HEK293 (cell line): ENCODE results near the gene ZNF26.
A peak's percentile ranks its signal among the peaks of the same experiment; 100 is the strongest.

Source experiments
- CTCF ChIA-PET: fragments of 350-600 bp; formaldehyde crosslinking; extraction: SDS; loops from one replicate; lab custom pipeline; 2021; ENCODE audit warnings: antibody characterized with exemption; lab: Yijun Ruan, JAX
- POLR2A ChIA-PET: fragments of 300-600 bp; formaldehyde crosslinking; extraction: SDS; loops from one replicate; lab custom pipeline; 2020; ENCODE audit warnings: antibody characterized with exemption, inconsistent platforms; lab: Yijun Ruan, JAX
- H3K27ac ChIP-seq: fragments of 200-500 bp; sonication (Bioruptor generic); 2 replicates; pipeline ENCODE4 v1.5.1; 2014; ENCODE audit warnings: low read depth, low read length, control low read depth, inconsistent platforms; ENCODE audit errors: extremely low read depth
- H3K36me3 ChIP-seq, 2 experiments: fragments of 200-500 bp in 1 of 2; sonication (Bioruptor generic) in 1 of 2; 1 replicate in 1 of 2; 2 replicates in 1 of 2; pipeline ENCODE4 v1.5.1; 2014 to 2017; ENCODE audit warnings: inconsistent platforms in 2 of 2, low read length in 2 of 2; ENCODE audit not compliant: control insufficient read depth in 2 of 2, insufficient read depth in 1 of 2
- H3K4me1 ChIP-seq: fragments of 200-500 bp; sonication (Bioruptor generic); 2 replicates; pipeline ENCODE4 v1.5.1; 2014; ENCODE audit warnings: mild to moderate bottlenecking, low read length, inconsistent platforms; ENCODE audit not compliant: control insufficient read depth, insufficient read depth
- H3K4me3 ChIP-seq: 2 replicates; pipeline ENCODE4 v1.5.1; 2011; ENCODE audit warnings: low read depth, mild to moderate bottlenecking, control low read depth, low read length, moderate library complexity
- H3K9me3 ChIP-seq: fragments of 200-500 bp; sonication (Bioruptor generic); 2 replicates; pipeline ENCODE4 v1.5.1; 2014; ENCODE audit warnings: low read depth, low read length, inconsistent platforms; ENCODE audit not compliant: control insufficient read depth, insufficient read depth
- KLF10 ChIP-seq: fragments of 450-650 bp; IDR thresholded peaks from 2 replicates; pipeline ENCODE4 v1.5.1; 2018; ENCODE audit warnings: missing biosample characterization, mild to moderate bottlenecking, missing genetic modification characterization
- SCRT2 ChIP-seq: fragments of 450-650 bp; formaldehyde crosslinking; IDR thresholded peaks from 2 replicates; pipeline ENCODE4 v1.5.1; 2016; ENCODE audit warnings: missing biosample characterization, missing genetic modification characterization
- SETDB1 ChIP-seq: IDR thresholded peaks from one replicate; pipeline ENCODE4 v1.6.1; 2017; ENCODE audit warnings: mild to moderate bottlenecking, low read length, moderate library complexity, mixed read lengths; ENCODE audit not compliant: insufficient read length
- TRIM28 ChIP-seq: IDR thresholded peaks from 2 replicates; pipeline ENCODE4 v1.6.1; 2011; ENCODE audit warnings: low read length, control low read depth, borderline replicate concordance
- ZNF132 ChIP-seq: fragments of 450-650 bp; formaldehyde crosslinking; IDR thresholded peaks from 2 replicates; pipeline ENCODE4 v1.5.1; 2017; ENCODE audit warnings: missing biosample characterization, missing genetic modification characterization, borderline replicate concordance
- ZNF184 ChIP-seq: fragments of 450-650 bp; IDR thresholded peaks from 2 replicates; pipeline ENCODE4 v1.5.1; 2018; ENCODE audit warnings: missing biosample characterization, mild to moderate bottlenecking, missing genetic modification characterization
- ZNF274 ChIP-seq, 2 experiments: fragments of 200-500 bp in 1 of 2; fragments of 450-650 bp in 1 of 2; sonication (Bioruptor generic) in 1 of 2; formaldehyde crosslinking in 1 of 2; IDR thresholded peaks; 2 replicates each; pipeline versions ENCODE4 v1.5.1 to v1.6.1; 2014 to 2016; ENCODE audit warnings: borderline replicate concordance in 1 of 2, inconsistent platforms in 1 of 2, low read length in 1 of 2, missing biosample characterization in 1 of 2, missing genetic modification characterization in 1 of 2
- ZNF510 ChIP-seq: fragments of 450-650 bp; formaldehyde crosslinking; IDR thresholded peaks from 2 replicates; pipeline ENCODE4 v1.5.1; 2018; ENCODE audit warnings: mild to moderate bottlenecking, missing genetic modification characterization, missing biosample characterization; ENCODE audit not compliant: insufficient replicate concordance
- ZNF626 ChIP-seq: fragments of 450-650 bp; sonication (Bioruptor Pico); formaldehyde crosslinking; IDR thresholded peaks from 2 replicates; pipeline ENCODE4 v1.5.1; 2018; ENCODE audit warnings: missing biosample characterization, missing genetic modification characterization, inconsistent platforms
- TF ChIP-seq, protein P1 (sequence below): fragments of 450-650 bp; formaldehyde crosslinking; IDR thresholded peaks from 2 replicates; pipeline ENCODE4 v1.5.0; 2017; ENCODE audit warnings: missing biosample characterization, missing genetic modification characterization, borderline replicate concordance
- TF ChIP-seq, protein P2 (sequence below): fragments of 450-650 bp; formaldehyde crosslinking; IDR thresholded peaks from 2 replicates; pipeline ENCODE4 v1.5.1; 2016; ENCODE audit warnings: missing biosample characterization, missing genetic modification characterization
- TF ChIP-seq, protein P3 (sequence below): fragments of 450-650 bp; formaldehyde crosslinking; conservative IDR thresholded peaks from 2 replicates; pipeline ENCODE4 v1.5.1; 2016; ENCODE audit warnings: low read depth, missing biosample characterization, missing genetic modification characterization

Gene ZNF26

DNA sequence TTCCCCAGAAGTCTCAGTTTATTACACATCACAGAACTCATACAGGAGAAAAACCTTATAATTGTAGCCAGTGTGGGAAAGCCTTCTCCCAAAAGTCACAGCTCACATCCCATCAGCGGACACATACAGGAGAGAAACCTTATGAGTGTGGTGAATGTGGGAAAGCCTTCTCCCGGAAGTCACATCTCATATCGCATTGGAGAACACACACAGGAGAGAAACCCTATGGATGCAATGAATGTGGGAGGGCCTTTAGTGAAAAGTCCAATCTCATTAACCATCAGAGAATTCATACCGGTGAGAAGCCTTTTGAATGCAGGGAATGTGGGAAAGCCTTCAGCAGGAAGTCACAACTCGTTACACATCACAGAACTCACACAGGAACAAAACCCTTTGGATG lies 71.3 kb downstream of the ZNF26 start:
- Histone ChIP-seq H3K9me3 (no peaks in the 10 kb centered on the region), H3K36me3 (peaks cover 11 to 35% of the 10 kb centered on the region in 2 experiments), H3K27ac (no peak overlapping the region), H3K4me1 (no peaks in the 10 kb centered on the region), H3K4me3 (no peak overlapping the region)
- POLR2A ChIA-PET, result no interaction called here
- TF ChIP-seq SETDB1 (peak; percentile 3), SCRT2 (tag by site-specific recombination) (no peak)
- CTCF ChIA-PET, result interaction anchor here (1.0 kb wide), 1 partner anchor 82 kb away, joined by 4 read pairs; no protein-coding TSS in a partner anchor

DNA sequence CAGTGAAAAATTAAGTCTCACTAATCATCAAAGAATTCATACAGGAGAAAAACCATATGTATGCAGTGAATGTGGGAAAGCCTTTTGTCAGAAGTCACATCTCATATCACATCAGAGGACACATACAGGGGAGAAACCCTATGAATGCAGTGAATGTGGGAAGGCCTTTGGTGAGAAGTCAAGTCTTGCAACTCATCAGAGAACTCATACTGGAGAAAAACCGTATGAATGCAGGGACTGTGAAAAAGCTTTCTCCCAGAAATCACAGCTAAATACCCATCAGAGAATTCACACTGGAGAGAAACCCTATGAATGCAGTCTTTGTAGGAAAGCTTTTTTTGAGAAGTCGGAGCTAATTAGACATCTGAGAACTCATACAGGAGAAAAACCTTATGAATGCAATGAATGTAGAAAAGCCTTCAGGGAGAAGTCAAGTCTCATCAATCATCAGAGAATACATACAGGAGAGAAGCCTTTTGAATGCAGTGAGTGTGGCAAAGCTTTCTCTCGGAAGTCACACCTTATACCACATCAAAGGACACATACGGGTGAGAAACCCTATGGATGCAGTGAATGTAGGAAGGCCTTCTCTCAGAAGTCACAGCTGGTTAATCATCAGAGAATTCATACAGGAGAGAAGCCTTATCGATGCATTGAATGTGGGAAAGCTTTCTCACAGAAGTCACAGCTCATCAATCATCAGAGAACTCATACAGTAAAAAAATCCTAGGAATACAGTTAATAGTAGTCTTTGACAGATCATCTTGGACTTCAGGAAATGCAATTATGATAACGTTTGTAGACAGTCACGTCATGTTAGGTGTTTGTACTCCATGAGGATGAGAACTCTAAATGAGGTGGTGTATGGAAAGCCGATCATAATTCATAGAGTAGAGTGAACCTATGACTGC lies 72.3 kb downstream of the ZNF26 start:
- no peak for TF ChIP-seq KLF10 (tag by site-specific recombination)
- peak; percentile 77; the same call in 1 of the 2 replicates for TF ChIP-seq ZNF626 (tag by site-specific recombination)
- TF ChIP-seq, protein P1, sequence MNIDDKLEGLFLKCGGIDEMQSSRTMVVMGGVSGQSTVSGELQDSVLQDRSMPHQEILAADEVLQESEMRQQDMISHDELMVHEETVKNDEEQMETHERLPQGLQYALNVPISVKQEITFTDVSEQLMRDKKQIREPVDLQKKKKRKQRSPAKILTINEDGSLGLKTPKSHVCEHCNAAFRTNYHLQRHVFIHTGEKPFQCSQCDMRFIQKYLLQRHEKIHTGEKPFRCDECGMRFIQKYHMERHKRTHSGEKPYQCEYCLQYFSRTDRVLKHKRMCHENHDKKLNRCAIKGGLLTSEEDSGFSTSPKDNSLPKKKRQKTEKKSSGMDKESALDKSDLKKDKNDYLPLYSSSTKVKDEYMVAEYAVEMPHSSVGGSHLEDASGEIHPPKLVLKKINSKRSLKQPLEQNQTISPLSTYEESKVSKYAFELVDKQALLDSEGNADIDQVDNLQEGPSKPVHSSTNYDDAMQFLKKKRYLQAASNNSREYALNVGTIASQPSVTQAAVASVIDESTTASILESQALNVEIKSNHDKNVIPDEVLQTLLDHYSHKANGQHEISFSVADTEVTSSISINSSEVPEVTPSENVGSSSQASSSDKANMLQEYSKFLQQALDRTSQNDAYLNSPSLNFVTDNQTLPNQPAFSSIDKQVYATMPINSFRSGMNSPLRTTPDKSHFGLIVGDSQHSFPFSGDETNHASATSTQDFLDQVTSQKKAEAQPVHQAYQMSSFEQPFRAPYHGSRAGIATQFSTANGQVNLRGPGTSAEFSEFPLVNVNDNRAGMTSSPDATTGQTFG (tag by site-specific recombination), result no peak
- TF ChIP-seq ZNF184 (tag by site-specific recombination), result 0 out of 2 replicates have a peak, but pooled peaks have one; percentile 45
- TF ChIP-seq ZNF274 (IDR thresholded peaks at IDR 0.05; ENCODE audit: low read length), result peak; percentile 94
- TF ChIP-seq ZNF274 (tag by site-specific recombination; IDR thresholded peaks at IDR 0.05; ENCODE audit: borderline replicate concordance), result peak; percentile 99
- TF ChIP-seq, protein P2, sequence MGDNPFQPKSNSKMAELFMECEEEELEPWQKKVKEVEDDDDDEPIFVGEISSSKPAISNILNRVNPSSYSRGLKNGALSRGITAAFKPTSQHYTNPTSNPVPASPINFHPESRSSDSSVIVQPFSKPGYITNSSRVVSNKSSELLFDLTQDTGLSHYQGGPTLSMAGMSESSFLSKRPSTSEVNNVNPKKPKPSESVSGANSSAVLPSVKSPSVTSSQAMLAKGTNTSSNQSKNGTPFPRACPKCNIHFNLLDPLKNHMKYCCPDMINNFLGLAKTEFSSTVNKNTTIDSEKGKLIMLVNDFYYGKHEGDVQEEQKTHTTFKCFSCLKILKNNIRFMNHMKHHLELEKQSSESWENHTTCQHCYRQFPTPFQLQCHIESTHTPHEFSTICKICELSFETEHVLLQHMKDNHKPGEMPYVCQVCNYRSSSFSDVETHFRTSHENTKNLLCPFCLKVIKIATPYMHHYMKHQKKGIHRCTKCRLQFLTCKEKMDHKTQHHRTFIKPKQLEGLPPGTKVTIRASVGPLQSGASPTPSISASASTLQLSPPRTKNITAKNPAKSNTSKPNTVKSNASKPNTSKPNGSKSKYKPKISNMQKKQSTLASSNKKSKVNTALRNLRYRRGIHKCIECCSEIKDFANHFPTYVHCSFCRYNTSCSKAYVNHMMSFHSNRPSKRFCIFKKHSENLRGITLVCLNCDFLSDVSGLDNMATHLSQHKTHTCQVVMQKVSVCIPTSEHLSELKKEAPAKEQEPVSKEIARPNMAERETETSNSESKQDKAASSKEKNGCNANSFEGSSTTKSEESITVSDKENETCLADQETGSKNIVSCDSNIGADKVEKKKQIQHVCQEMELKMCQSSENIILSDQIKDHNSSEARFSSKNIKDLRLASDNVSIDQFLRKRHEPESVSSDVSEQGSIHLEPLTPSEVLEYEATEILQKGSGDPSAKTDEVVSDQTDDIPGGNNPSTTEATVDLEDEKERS (tag by site-specific recombination), result peak; percentile 75
- peak; percentile 38 for TF ChIP-seq ZNF510 (tag by site-specific recombination)
- TF ChIP-seq TRIM28, result peak; percentile 98; the same call in 1 of the 2 replicates
- TF ChIP-seq ZNF132, result no peak
- peak; percentile 100 for TF ChIP-seq SETDB1
- TF ChIP-seq, protein P3, sequence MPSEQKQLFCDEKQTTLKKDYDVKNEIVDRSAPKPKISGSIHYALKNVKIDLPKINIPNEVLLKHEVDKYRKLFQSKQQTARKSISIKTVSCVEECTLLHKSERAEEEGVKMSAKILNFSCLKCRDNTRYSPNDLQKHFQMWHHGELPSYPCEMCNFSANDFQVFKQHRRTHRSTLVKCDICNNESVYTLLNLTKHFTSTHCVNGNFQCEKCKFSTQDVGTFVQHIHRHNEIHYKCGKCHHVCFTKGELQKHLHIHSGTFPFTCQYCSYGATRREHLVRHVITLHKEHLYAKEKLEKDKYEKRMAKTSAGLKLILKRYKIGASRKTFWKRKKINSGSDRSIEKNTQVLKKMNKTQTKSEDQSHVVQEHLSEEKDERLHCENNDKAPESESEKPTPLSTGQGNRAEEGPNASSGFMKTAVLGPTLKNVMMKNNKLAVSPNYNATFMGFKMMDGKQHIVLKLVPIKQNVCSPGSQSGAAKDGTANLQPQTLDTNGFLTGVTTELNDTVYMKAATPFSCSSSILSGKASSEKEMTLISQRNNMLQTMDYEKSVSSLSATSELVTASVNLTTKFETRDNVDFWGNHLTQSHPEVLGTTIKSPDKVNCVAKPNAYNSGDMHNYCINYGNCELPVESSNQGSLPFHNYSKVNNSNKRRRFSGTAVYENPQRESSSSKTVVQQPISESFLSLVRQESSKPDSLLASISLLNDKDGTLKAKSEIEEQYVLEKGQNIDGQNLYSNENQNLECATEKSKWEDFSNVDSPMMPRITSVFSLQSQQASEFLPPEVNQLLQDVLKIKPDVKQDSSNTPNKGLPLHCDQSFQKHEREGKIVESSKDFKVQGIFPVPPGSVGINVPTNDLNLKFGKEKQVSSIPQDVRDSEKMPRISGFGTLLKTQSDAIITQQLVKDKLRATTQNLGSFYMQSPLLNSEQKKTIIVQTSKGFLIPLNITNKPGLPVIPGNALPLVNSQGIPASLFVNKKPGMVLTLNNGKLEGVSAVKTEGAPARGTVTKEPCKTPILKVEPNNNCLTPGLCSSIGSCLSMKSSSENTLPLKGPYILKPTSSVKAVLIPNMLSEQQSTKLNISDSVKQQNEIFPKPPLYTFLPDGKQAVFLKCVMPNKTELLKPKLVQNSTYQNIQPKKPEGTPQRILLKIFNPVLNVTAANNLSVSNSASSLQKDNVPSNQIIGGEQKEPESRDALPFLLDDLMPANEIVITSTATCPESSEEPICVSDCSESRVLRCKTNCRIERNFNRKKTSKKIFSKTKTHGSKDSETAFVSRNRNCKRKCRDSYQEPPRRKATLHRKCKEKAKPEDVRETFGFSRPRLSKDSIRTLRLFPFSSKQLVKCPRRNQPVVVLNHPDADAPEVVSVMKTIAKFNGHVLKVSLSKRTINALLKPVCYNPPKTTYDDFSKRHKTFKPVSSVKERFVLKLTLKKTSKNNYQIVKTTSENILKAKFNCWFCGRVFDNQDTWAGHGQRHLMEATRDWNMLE (tag by site-specific recombination), result peak; percentile 69
- peaks cover 1 to 25% of the 10 kb centered on the region in 2 experiments; a peak in 1 of 3 replicates for H3K36me3 ChIP-seq
- H3K9me3 ChIP-seq, result no peaks in the 10 kb centered on the region
- no peaks in the 10 kb centered on the region for H3K4me1 ChIP-seq
- ChIA-PET CTCF (no interaction called here), POLR2A (no interaction called here)
- no peak overlapping the region for H3K4me3 ChIP-seq
- no peak overlapping the region for H3K27ac ChIP-seq
